H1 (cell line): ENCODE measurements around the gene LDLRAD4. TPM values are rescaled to one million over a fixed set of nuclear protein-coding genes. Genes with fewer than 3 reads are reported as not detected.

Experiments used
- CTCF ChIA-PET: fragments of 300-600 bp; sonication (Branson Sonifier 250); formaldehyde crosslinking; loops from one replicate; lab custom pipeline; 2021; ENCODE audit not compliant: partially characterized antibody; lab: Charles Lee
- POLR2A ChIA-PET: fragments of 300-600 bp; sonication (Branson Sonifier 250); formaldehyde crosslinking; loops from one replicate; lab custom pipeline; 2021; ENCODE audit warnings: inconsistent platforms; ENCODE audit not compliant: partially characterized antibody; lab: Charles Lee
- DNase-seq, 2 experiments: peaks; one replicate each; pipeline versions ENCODE4 v3.0.0 to v3.0.0-alpha.2; 2010 to 2022; ENCODE audit warnings: low spot score in 2 of 2, low read depth in 1 of 2, mixed read lengths in 1 of 2
- FAIRE-seq: peaks from 2 replicates; lab custom pipeline; 2011; peaks lifted over from hg19 to GRCh38; lab: Jason Lieb, UNC
- H2AFZ ChIP-seq: 2 replicates; pipeline ENCODE4 v1.8.1; 2012; ENCODE audit warnings: low read length, inconsistent platforms
- H2AK5ac ChIP-seq: 2 replicates; pipeline ENCODE4 v1.6.1; 2013; ENCODE audit warnings: low read depth, low read length
- H2BK120ac ChIP-seq: replicated peaks from 2 replicates; pipeline ENCODE3; 2013; ENCODE audit warnings: low read depth, low read length, inconsistent platforms
- H2BK12ac ChIP-seq: 2 replicates; pipeline ENCODE4 v1.6.1; 2013; ENCODE audit warnings: low read depth, low read length
- H2BK15ac ChIP-seq: 2 replicates; pipeline ENCODE4 v1.6.1; 2013; ENCODE audit warnings: low read length
- H2BK20ac ChIP-seq: 2 replicates; pipeline ENCODE4 v1.6.1; 2013; ENCODE audit warnings: low read length
- H2BK5ac ChIP-seq: 2 replicates; pipeline ENCODE4 v1.6.1; 2013; ENCODE audit warnings: low read depth, low read length
- H3K14ac ChIP-seq: 2 replicates; pipeline ENCODE4 v1.6.1; 2013; ENCODE audit warnings: inconsistent platforms; ENCODE audit not compliant: insufficient read length
- H3K18ac ChIP-seq: 2 replicates; pipeline ENCODE4 v1.6.1; 2013; ENCODE audit warnings: low read length; ENCODE audit errors: extremely low read depth
- H3K23ac ChIP-seq: 2 replicates; pipeline ENCODE4 v1.6.1; 2013; ENCODE audit warnings: inconsistent platforms; ENCODE audit not compliant: insufficient read length
- H3K23me2 ChIP-seq: 2 replicates; pipeline ENCODE4 v1.6.1; 2013; ENCODE audit warnings: low read depth, low read length
- H3K27ac ChIP-seq: 2 replicates; pipeline ENCODE4 v1.6.1; 2011; ENCODE audit warnings: low read depth, low read length, inconsistent platforms
- H3K27me3 ChIP-seq, 4 experiments: replicated peaks in 1 of 4; 1 replicate in 1 of 4; 2 replicates in 3 of 4; pipeline versions ENCODE4 v1.6.1 to v1.8.1; 2011 to 2013; ENCODE audit warnings: low read length in 3 of 4, mild to moderate bottlenecking in 3 of 4, inconsistent platforms in 2 of 4, mixed read lengths in 2 of 4, moderate library complexity in 1 of 4; ENCODE audit not compliant: control insufficient read depth in 3 of 4, insufficient read depth in 3 of 4; ENCODE audit errors: extremely low read depth in 1 of 4
- H3K36me3 ChIP-seq, 4 experiments: 2 replicates each; pipeline versions ENCODE4 v1.6.1 to v1.8.1; 2011 to 2013; ENCODE audit warnings: mild to moderate bottlenecking in 4 of 4, low read length in 3 of 4, moderate library complexity in 2 of 4, control low read depth in 1 of 4, inconsistent platforms in 1 of 4; ENCODE audit not compliant: insufficient read depth in 4 of 4, control insufficient read depth in 2 of 4
- H3K4ac ChIP-seq: replicated peaks from 2 replicates; pipeline ENCODE3; 2013; ENCODE audit warnings: low read length, low read depth, mixed read lengths, inconsistent platforms; ENCODE audit not compliant: insufficient read length
- H3K4me1 ChIP-seq, 4 experiments: replicated peaks in 1 of 4; 1 replicate in 1 of 4; 2 replicates in 3 of 4; pipeline versions ENCODE4 v1.6.1 to v1.8.1; 2011 to 2013; ENCODE audit warnings: low read length in 3 of 4, inconsistent platforms in 2 of 4, mixed read lengths in 1 of 4; ENCODE audit not compliant: insufficient read depth in 4 of 4, control insufficient read depth in 3 of 4
- H3K4me2 ChIP-seq, 2 experiments: 2 replicates each; pipeline versions ENCODE4 v1.6.1 to v1.8.1; 2011 to 2013; ENCODE audit warnings: low read depth in 2 of 2, low read length in 2 of 2, control low read depth in 1 of 2, inconsistent platforms in 1 of 2, mild to moderate bottlenecking in 1 of 2; ENCODE audit not compliant: insufficient read depth in 1 of 2
- H3K4me3 ChIP-seq, 4 experiments: fragments of 200-600, 300-600 bp in 1 of 4; sonication (generic), shearing (Covaris generic), sonication (Bioruptor Twin) in 1 of 4; 2 replicates each; pipeline versions ENCODE4 v1.5.1 to v1.8.1; 2011 to 2016; ENCODE audit warnings: low read length in 4 of 4, low read depth in 3 of 4, control low read depth in 2 of 4, inconsistent platforms in 2 of 4, mild to moderate bottlenecking in 2 of 4, mixed read lengths in 1 of 4, moderate library complexity in 1 of 4; ENCODE audit not compliant: insufficient read depth in 2 of 4; ENCODE audit errors: extremely low read depth in 1 of 4
- H3K56ac ChIP-seq: replicated peaks from 2 replicates; pipeline ENCODE3; 2013; ENCODE audit warnings: low read depth, mild to moderate bottlenecking, mixed read lengths, low read length, inconsistent platforms; ENCODE audit not compliant: insufficient read length
- H3K79me1 ChIP-seq: 2 replicates; pipeline ENCODE4 v1.6.1; 2013; ENCODE audit warnings: low read depth, low read length, control low read depth
- H3K79me2 ChIP-seq, 2 experiments: 2 replicates each; pipeline versions ENCODE4 v1.6.1 to v1.8.1; 2012 to 2013; ENCODE audit warnings: low read length in 2 of 2, mild to moderate bottlenecking in 2 of 2, inconsistent platforms in 1 of 2; ENCODE audit not compliant: insufficient read depth in 2 of 2, control insufficient read depth in 1 of 2
- H3K9ac ChIP-seq, 4 experiments: replicated peaks in 1 of 4; 1 replicate in 1 of 4; 2 replicates in 3 of 4; pipeline versions ENCODE4 v1.6.1 to v1.8.1; 2011 to 2013; ENCODE audit warnings: low read depth in 3 of 4, low read length in 3 of 4, control low read depth in 2 of 4, mild to moderate bottlenecking in 2 of 4, moderate library complexity in 2 of 4, inconsistent platforms in 1 of 4; ENCODE audit errors: extremely low read depth in 1 of 4
- H3K9me3 ChIP-seq, 2 experiments: 2 replicates each; pipeline versions ENCODE4 v1.6.1 to v1.8.1; 2012 to 2013; ENCODE audit warnings: mild to moderate bottlenecking in 2 of 2, moderate library complexity in 2 of 2, control low read depth in 1 of 2, inconsistent platforms in 1 of 2, low read depth in 1 of 2, low read length in 1 of 2, mixed read lengths in 1 of 2; ENCODE audit not compliant: insufficient read depth in 2 of 2
- H4K20me1 ChIP-seq, 2 experiments: replicated peaks in 1 of 2; 2 replicates each; pipeline versions ENCODE3 to v1.8.1; 2011 to 2013; ENCODE audit warnings: inconsistent platforms in 2 of 2, low read length in 2 of 2, mild to moderate bottlenecking in 1 of 2; ENCODE audit not compliant: insufficient read depth in 2 of 2, control insufficient read depth in 1 of 2
- H4K5ac ChIP-seq: 2 replicates; pipeline ENCODE4 v1.6.1; 2013; ENCODE audit warnings: low read length, low read depth, mixed read lengths, inconsistent platforms; ENCODE audit not compliant: insufficient read length
- H4K8ac ChIP-seq: 2 replicates; pipeline ENCODE4 v1.8.0; 2013; ENCODE audit warnings: mild to moderate bottlenecking, moderate library complexity, low read length, inconsistent platforms; ENCODE audit not compliant: insufficient read depth; ENCODE audit errors: extremely low read depth
- H4K91ac ChIP-seq: replicated peaks from 2 replicates; pipeline ENCODE3; 2013; ENCODE audit warnings: low read length, mixed read lengths, inconsistent platforms; ENCODE audit not compliant: insufficient read length
- BRCA1 ChIP-seq: IDR thresholded peaks from 2 replicates; pipeline ENCODE4 v1.6.1; 2012; ENCODE audit warnings: low read depth, low read length, improper control_type of control experiment
- CTBP2 ChIP-seq: IDR thresholded peaks from 2 replicates; pipeline ENCODE4 v1.7.0; 2011; ENCODE audit warnings: borderline replicate concordance, mild to moderate bottlenecking, moderate library complexity, mixed read lengths, low read length; ENCODE audit not compliant: insufficient read depth, insufficient read length
- GABPA ChIP-seq: IDR thresholded peaks from 2 replicates; pipeline ENCODE4 v1.6.1; 2011; ENCODE audit warnings: mild to moderate bottlenecking, low read length, moderate library complexity, borderline replicate concordance; ENCODE audit not compliant: insufficient read depth
- GTF2F1 ChIP-seq: IDR thresholded peaks from 2 replicates; pipeline ENCODE4 v1.6.1; 2012; ENCODE audit warnings: low read depth, low read length, improper control_type of control experiment, borderline replicate concordance
- WGBS, 2 experiments: shearing (Covaris generic) in 1 of 2; methylation state at CpG; one replicate each; pipeline versions ENCODE4 v1.1.6 to v1.1.7; 2013 to 2015; ENCODE audit warnings: low lambda C conversion rate in 2 of 2, mixed read lengths in 2 of 2, inconsistent platforms in 1 of 2, low coverage in 1 of 2, missing lambda C conversion rate in 1 of 2; ENCODE audit not compliant: insufficient replicate concordance in 2 of 2, insufficient coverage in 1 of 2, insufficient read length in 1 of 2; ENCODE audit errors: extremely low coverage in 1 of 2, missing lambda C conversion rate in 1 of 2; 5-methylcytosine and 5-hydroxymethylcytosine counted together
- polyA plus RNA-seq, 7 experiments: library from polyadenylated mRNA; depleted of rRNA in 3 of 7; stranded (reverse) in 5 of 7; unstranded in 2 of 7; fragments of >200 nt in 5 of 7; fragments of 200-250 nt in 2 of 7; gene quantifications; 1 replicate in 5 of 7; 2 replicates in 1 of 7; 4 replicates in 1 of 7; pipeline versions ENCODE4 v1.2.1 to v1.2.3, GENCODE V29; 2011 to 2013; ENCODE audit warnings: missing spikeins in 2 of 7, mixed read lengths in 2 of 7
- total RNA-seq: library from RNA; stranded (reverse); fragmentation: NEBNext Ultra II Directional; extraction: Animal tissue kit (Norgen Biotek cat#: 25700); gene quantifications from 2 replicates; pipeline ENCODE4 v1.2.1, GENCODE V29; 2021
- TF ChIP-seq, protein P1 (sequence below): IDR thresholded peaks from 2 replicates; pipeline ENCODE4 v1.6.1; 2012; ENCODE audit warnings: inconsistent platforms

LDLRAD4 gene
- total and polyA plus RNA-seq, 2 of the 8 experiments (the other 6 are each of a cell fraction or from before 2014, with no cell fraction given): 0.77 to 1.4 TPM

DNA sequence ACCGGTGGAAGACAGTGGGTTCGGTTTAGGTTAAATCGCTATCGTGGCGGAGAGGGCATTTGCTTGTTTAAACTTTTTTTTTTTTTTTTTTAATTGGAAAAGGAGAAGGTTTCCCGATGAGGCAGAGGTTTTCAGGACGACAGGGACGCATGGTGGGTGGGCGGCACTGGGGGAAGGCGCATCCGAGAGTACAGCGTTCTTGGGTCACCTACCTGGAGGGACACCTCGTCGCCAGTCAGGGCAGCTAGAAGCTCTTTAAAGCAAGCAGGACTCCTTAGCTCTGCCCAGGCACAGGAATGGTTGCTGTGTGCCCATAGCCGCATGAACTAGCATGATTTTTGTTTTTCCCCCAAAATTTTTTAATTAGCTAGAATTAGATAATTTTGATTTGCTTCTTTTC, 437 bp downstream of the LDLRAD4 start:
- Histone ChIP-seq H3K18ac (no peak overlapping the region), H3K4me3 (peak overlapping the region; percentile 55 to 72 (median 60); a peak in 7 of 8 replicates), H3K9me3 (no peaks in the 10 kb centered on the region), H2AK5ac (no peak overlapping the region), H2BK120ac (no peak overlapping the region), H4K5ac (no peak overlapping the region), H3K36me3 (no peaks in the 10 kb centered on the region), H4K91ac (no peak overlapping the region), H2AFZ (no peak overlapping the region), H3K4me1 (peaks cover 0 to 10% (median 5%) of the 10 kb centered on the region in 4 experiments; a peak in 4 of 7 replicates), H2BK15ac (no peak overlapping the region), H2BK20ac (no peak overlapping the region), H3K4ac (peak overlapping the region; percentile 60), H4K20me1 (no peaks in the 10 kb centered on the region), H3K14ac (no peak overlapping the region), H4K8ac (no peak overlapping the region), H3K56ac (no peak overlapping the region), H3K79me1 (no peaks in the 10 kb centered on the region), H3K27ac (no peak overlapping the region), H3K23me2 (peaks cover 14% of the 10 kb centered on the region; the same call in 1 of the 2 replicates), H3K27me3 (peaks cover 10 to 36% (median 33%) of the 10 kb centered on the region in 4 experiments), H3K79me2 (no peaks in the 10 kb centered on the region), H3K4me2 (peak overlapping the region; percentile 61 to 92), H3K9ac (no peak overlapping the region), H2BK5ac (no peak overlapping the region), H3K23ac (no peak overlapping the region), H2BK12ac (no peak overlapping the region)
- POLR2A ChIA-PET: interaction anchor here (0.8 kb wide), 1 partner anchor 12 kb away, joined by 3 read pairs; no protein-coding TSS in a partner anchor
- WGBS, 2 experiments: 15% methylated on average over 14 of the region's 15 CpGs; no CpG with 5 or more reads in 1 of the 2 experiments
- CTCF ChIA-PET: interaction anchor here (1.1 to 1.4 kb wide), 3 partner anchors 12 to 20 kb away, joined by 4 read pairs; no protein-coding TSS in a partner anchor
- DNase-seq (no peak), FAIRE-seq (no peak)
- TF ChIP-seq GABPA (no peak), GTF2F1 (no peak), CTBP2 (no peak), BRCA1 (no peak)
- TF ChIP-seq, protein P1, sequence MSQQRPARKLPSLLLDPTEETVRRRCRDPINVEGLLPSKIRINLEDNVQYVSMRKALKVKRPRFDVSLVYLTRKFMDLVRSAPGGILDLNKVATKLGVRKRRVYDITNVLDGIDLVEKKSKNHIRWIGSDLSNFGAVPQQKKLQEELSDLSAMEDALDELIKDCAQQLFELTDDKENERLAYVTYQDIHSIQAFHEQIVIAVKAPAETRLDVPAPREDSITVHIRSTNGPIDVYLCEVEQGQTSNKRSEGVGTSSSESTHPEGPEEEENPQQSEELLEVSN: no peak
